ENCODE results near the gene TNFRSF18. TPM values are rescaled to one million over a fixed set of nuclear protein-coding genes. Genes with fewer than 3 reads are reported as not detected.

Gene TNFRSF18
- total and polyA plus RNA-seq, 9 donors = 1.8 to 7.4 (median 3.0) TPM

DNA sequence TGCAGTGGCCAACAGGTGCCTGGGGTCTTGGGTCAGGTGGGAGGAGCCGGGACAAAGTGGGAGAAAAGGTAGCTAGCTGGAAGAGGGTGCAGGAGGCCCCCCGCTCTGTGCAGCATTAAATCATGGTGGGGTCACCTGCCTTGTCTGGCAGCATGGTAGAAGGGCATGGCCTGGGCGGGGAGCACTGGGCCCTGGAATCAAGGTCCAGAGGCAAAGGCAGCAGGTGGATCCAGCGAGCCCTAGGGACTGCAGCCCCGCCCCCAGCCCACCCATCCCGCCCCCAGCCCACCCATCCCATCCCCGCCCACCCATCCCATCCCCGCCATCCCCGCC is 49.4 kb downstream of the TNFRSF18 start:
- Histone ChIP-seq H3K4me1 (ENCODE audit: control insufficient read depth, insufficient read depth, low read length) (peaks cover 22% of the 10 kb centered on the region), H3K9me3 (replicated peaks; ENCODE audit: control insufficient read depth, low read depth, low read length) (no peaks in the 10 kb centered on the region), H3K27me3 (ENCODE audit: control insufficient read depth, insufficient read depth, low read length) (peaks cover 9% of the 10 kb centered on the region), H3K36me3 (ENCODE audit: control insufficient read depth, insufficient read depth, low read length) (no peaks in the 10 kb centered on the region), H3K4me3 (ENCODE audit: low read length) (no peak overlapping the region), H3K27ac (ENCODE audit: low read length) (no peak overlapping the region)
- 89% methylated on average over 2 of the region's 9 CpGs for WGBS (ENCODE audit: insufficient coverage)
- DNase-seq = no peak

DNA sequence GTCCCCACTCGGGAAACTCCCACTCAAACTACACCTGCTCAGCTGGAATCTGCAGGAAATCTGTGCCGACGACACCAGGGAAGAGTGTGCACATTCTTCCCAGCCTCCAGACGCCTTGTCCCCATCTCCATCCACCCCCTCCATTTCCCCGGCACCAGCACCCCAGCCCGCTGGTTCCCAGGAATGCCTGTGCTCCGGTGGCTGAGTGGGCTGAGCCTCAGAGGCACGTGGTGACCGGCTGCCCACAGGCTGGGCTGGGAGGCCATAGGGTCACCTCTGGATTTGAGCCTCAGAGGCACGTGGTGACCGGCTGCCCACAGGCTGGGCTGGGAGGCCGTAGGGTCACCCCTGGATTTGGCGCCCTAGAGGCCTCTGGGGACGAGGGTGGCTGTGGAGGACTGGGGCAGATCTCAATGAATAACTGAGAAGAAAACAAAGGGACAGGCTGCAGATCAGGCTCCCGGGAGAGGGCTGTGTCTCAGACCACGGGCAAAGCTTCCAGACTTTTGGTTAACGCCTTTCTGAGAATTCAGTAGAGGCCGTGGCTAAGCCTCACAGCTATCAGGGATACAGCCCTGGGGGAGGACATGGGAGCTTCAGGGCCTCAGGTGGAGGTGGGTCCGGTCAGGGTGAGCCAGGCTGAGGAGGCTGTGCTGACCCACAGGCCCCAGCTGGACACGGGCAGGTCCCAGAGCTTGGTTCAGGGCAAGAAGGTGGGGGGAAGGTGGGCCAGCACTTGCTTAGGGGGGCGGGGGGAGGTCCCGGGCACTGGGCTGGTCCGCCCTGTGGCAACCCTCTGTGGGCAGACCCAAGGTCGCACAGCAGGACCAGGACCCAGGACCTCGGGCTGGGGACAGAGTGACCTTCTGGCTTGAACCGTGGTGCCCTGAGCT is 50.0 kb downstream of the TNFRSF18 start:
- Histone ChIP-seq H3K4me1 (ENCODE audit: control insufficient read depth, insufficient read depth, low read length) (peaks cover 22% of the 10 kb centered on the region), H3K27ac (ENCODE audit: low read length) (no peak overlapping the region), H3K9me3 (replicated peaks; ENCODE audit: control insufficient read depth, low read depth, low read length) (no peaks in the 10 kb centered on the region), H3K36me3 (ENCODE audit: control insufficient read depth, insufficient read depth, low read length) (no peaks in the 10 kb centered on the region), H3K4me3 (ENCODE audit: low read length) (no peak overlapping the region), H3K27me3 (ENCODE audit: control insufficient read depth, insufficient read depth, low read length) (peaks cover 3% of the 10 kb centered on the region)
- DNase-seq = no peak
- 78% methylated on average over 23 of the region's 26 CpGs for WGBS (ENCODE audit: insufficient coverage)

- 85% methylated on average over 9 of the region's 10 CpGs for WGBS (ENCODE audit: insufficient coverage)
Measured at GRCh38 chr1:1155258-1155657, 51.1 kb downstream of the TNFRSF18 start.

GRCh38 chr1:1153874-1154273 is 52.5 kb downstream of the TNFRSF18 start:
- H3K36me3 ChIP-seq (ENCODE audit: control insufficient read depth, insufficient read depth, low read length) = no peaks in the 10 kb centered on the region
- WGBS (ENCODE audit: insufficient coverage) = 0% methylated on average over 1 of the region's 4 CpGs
- H3K27ac ChIP-seq (ENCODE audit: low read length) = no peak overlapping the region
- H3K4me3 ChIP-seq (ENCODE audit: low read length) = no peak overlapping the region
- no peaks in the 10 kb centered on the region for H3K9me3 ChIP-seq (replicated peaks; ENCODE audit: control insufficient read depth, low read depth, low read length)
- no peak for DNase-seq
- no peaks in the 10 kb centered on the region for H3K27me3 ChIP-seq (ENCODE audit: control insufficient read depth, insufficient read depth, low read length)
- peaks cover 16% of the 10 kb centered on the region for H3K4me1 ChIP-seq (ENCODE audit: control insufficient read depth, insufficient read depth, low read length)

More at GRCh38 chr1:1155258-1155657, 51.1 kb downstream of the TNFRSF18 start:
- Histone ChIP-seq H3K4me3 (ENCODE audit: low read length) (no peak overlapping the region), H3K9me3 (replicated peaks; ENCODE audit: control insufficient read depth, low read depth, low read length) (no peaks in the 10 kb centered on the region), H3K27me3 (ENCODE audit: control insufficient read depth, insufficient read depth, low read length) (no peaks in the 10 kb centered on the region), H3K36me3 (ENCODE audit: control insufficient read depth, insufficient read depth, low read length) (no peaks in the 10 kb centered on the region), H3K27ac (ENCODE audit: low read length) (no peak overlapping the region), H3K4me1 (ENCODE audit: control insufficient read depth, insufficient read depth, low read length) (peaks cover 22% of the 10 kb centered on the region)
- no peak for DNase-seq

Other genes with a start within 250 kb of the TNFRSF18 start
- 41.8 TPM for gene NOC2L, start 247.3 kb downstream of the TNFRSF18 start, total RNA-seq
- gene NOC2L, start 247.3 kb downstream of the TNFRSF18 start, polyA plus RNA-seq (ENCODE audit: insufficient read depth in 1 of 8, insufficient read length in 8 of 8, low replicate concordance in 1 of 8) = 10 to 100 TPM; 39.8 to 49.9 (median 45.8) TPM
- gene KLHL17, start 246.0 kb downstream of the TNFRSF18 start, total RNA-seq = 3.9 TPM
- gene KLHL17, start 246.0 kb downstream of the TNFRSF18 start, polyA plus RNA-seq (ENCODE audit: insufficient read depth in 1 of 8, insufficient read length in 8 of 8, low replicate concordance in 1 of 8) = 1 to 10 TPM; 4.6 to 8.1 (median 6.2) TPM
- gene PLEKHN1, start 240.1 kb downstream of the TNFRSF18 start, total RNA-seq = not detected
- 1 to 10 TPM in 1 of 8 donors, under 1 TPM in 2, not detected in 5; 0.14 to 1.3 (median 0.53) TPM for gene PLEKHN1, start 240.1 kb downstream of the TNFRSF18 start, polyA plus RNA-seq (ENCODE audit: insufficient read depth in 1 of 8, insufficient read length in 8 of 8, low replicate concordance in 1 of 8)
- 3.1 TPM for gene PERM1, start 224.5 kb downstream of the TNFRSF18 start, total RNA-seq
- gene PERM1, start 224.5 kb downstream of the TNFRSF18 start, polyA plus RNA-seq (ENCODE audit: insufficient read depth in 1 of 8, insufficient read length in 8 of 8, low replicate concordance in 1 of 8) = 1 to 10 TPM in 7 of 8 donors, under 1 TPM in 1; 0.86 to 2.5 (median 1.8) TPM
- 39.4 TPM for gene HES4, start 206.5 kb downstream of the TNFRSF18 start, total RNA-seq
- gene HES4, start 206.5 kb downstream of the TNFRSF18 start, polyA plus RNA-seq (ENCODE audit: insufficient read depth in 1 of 8, insufficient read length in 8 of 8, low replicate concordance in 1 of 8) = 10 to 100 TPM; 14.4 to 31.3 (median 19.4) TPM
- gene ISG15, start 193.1 kb downstream of the TNFRSF18 start, total RNA-seq = 18.8 TPM
- 10 to 100 TPM in 5 of 8 donors, 1 to 10 TPM in 3; 8.2 to 14.3 (median 12.3) TPM for gene ISG15, start 193.1 kb downstream of the TNFRSF18 start, polyA plus RNA-seq (ENCODE audit: insufficient read depth in 1 of 8, insufficient read length in 8 of 8, low replicate concordance in 1 of 8)
- gene AGRN, start 186.5 kb downstream of the TNFRSF18 start, total RNA-seq = 16.0 TPM
- gene AGRN, start 186.5 kb downstream of the TNFRSF18 start, polyA plus RNA-seq (ENCODE audit: insufficient read depth in 1 of 8, insufficient read length in 8 of 8, low replicate concordance in 1 of 8) = 10 to 100 TPM; 35.9 to 92.0 (median 58.4) TPM
- 0.09 TPM for gene RNF223, start 132.3 kb downstream of the TNFRSF18 start, total RNA-seq
- gene RNF223, start 132.3 kb downstream of the TNFRSF18 start, polyA plus RNA-seq (ENCODE audit: insufficient read depth in 1 of 8, insufficient read length in 8 of 8, low replicate concordance in 1 of 8) = under 1 TPM in 6 of 8 donors, not detected in 2; 0.08 to 0.23 (median 0.09) TPM
- 4.5 TPM for gene C1orf159, start 90.5 kb downstream of the TNFRSF18 start, total RNA-seq
- 1 to 10 TPM; 4.5 to 8.4 (median 6.7) TPM for gene C1orf159, start 90.5 kb downstream of the TNFRSF18 start, polyA plus RNA-seq (ENCODE audit: insufficient read depth in 1 of 8, insufficient read length in 8 of 8, low replicate concordance in 1 of 8)
- gene TTLL10, start 32.7 kb downstream of the TNFRSF18 start, total RNA-seq = 0.09 TPM
- under 1 TPM in 7 of 8 donors, not detected in 1; 0.11 to 0.59 (median 0.37) TPM for gene TTLL10, start 32.7 kb downstream of the TNFRSF18 start, polyA plus RNA-seq (ENCODE audit: insufficient read depth in 1 of 8, insufficient read length in 8 of 8, low replicate concordance in 1 of 8)
- 3.2 TPM for gene TNFRSF4, start 7.6 kb upstream of the TNFRSF18 start, total RNA-seq
- 1 to 10 TPM; 1.5 to 3.3 (median 2.0) TPM for gene TNFRSF4, start 7.6 kb upstream of the TNFRSF18 start, polyA plus RNA-seq (ENCODE audit: insufficient read depth in 1 of 8, insufficient read length in 8 of 8, low replicate concordance in 1 of 8)
- 57.2 TPM for gene SDF4, start 25.4 kb upstream of the TNFRSF18 start, total RNA-seq
- gene SDF4, start 25.4 kb upstream of the TNFRSF18 start, polyA plus RNA-seq (ENCODE audit: insufficient read depth in 1 of 8, insufficient read length in 8 of 8, low replicate concordance in 1 of 8) = 100 to 1,000 TPM in 4 of 8 donors, 10 to 100 TPM in 4; 87.5 to 117 (median 99.6) TPM
- 19.2 TPM for gene B3GALT6, start 25.6 kb upstream of the TNFRSF18 start, total RNA-seq
- 10 to 100 TPM; 19.0 to 22.8 (median 21.4) TPM for gene B3GALT6, start 25.6 kb upstream of the TNFRSF18 start, polyA plus RNA-seq (ENCODE audit: insufficient read depth in 1 of 8, insufficient read length in 8 of 8, low replicate concordance in 1 of 8)
- 8.2 TPM for gene C1QTNF12, start 40.1 kb upstream of the TNFRSF18 start, total RNA-seq
- 1 to 10 TPM; 1.9 to 8.7 (median 4.5) TPM for gene C1QTNF12, start 40.1 kb upstream of the TNFRSF18 start, polyA plus RNA-seq (ENCODE audit: insufficient read depth in 1 of 8, insufficient read length in 8 of 8, low replicate concordance in 1 of 8)
- 29.6 TPM for gene UBE2J2, start 67.3 kb upstream of the TNFRSF18 start, total RNA-seq
- 10 to 100 TPM; 36.0 to 48.3 (median 41.5) TPM for gene UBE2J2, start 67.3 kb upstream of the TNFRSF18 start, polyA plus RNA-seq (ENCODE audit: insufficient read depth in 1 of 8, insufficient read length in 8 of 8, low replicate concordance in 1 of 8)
- 2.9 TPM for gene SCNN1D, start 73.8 kb upstream of the TNFRSF18 start, total RNA-seq
- 1 to 10 TPM; 2.9 to 8.5 (median 4.8) TPM for gene SCNN1D, start 73.8 kb upstream of the TNFRSF18 start, polyA plus RNA-seq (ENCODE audit: insufficient read depth in 1 of 8, insufficient read length in 8 of 8, low replicate concordance in 1 of 8)
- gene ACAP3, start 101.3 kb upstream of the TNFRSF18 start, total RNA-seq = 29.0 TPM
- gene ACAP3, start 101.3 kb upstream of the TNFRSF18 start, polyA plus RNA-seq (ENCODE audit: insufficient read depth in 1 of 8, insufficient read length in 8 of 8, low replicate concordance in 1 of 8) = 10 to 100 TPM; 28.2 to 63.5 (median 52.3) TPM
- gene PUSL1, start 102.0 kb upstream of the TNFRSF18 start, total RNA-seq = 7.8 TPM
- 1 to 10 TPM; 6.1 to 8.6 (median 7.2) TPM for gene PUSL1, start 102.0 kb upstream of the TNFRSF18 start, polyA plus RNA-seq (ENCODE audit: insufficient read depth in 1 of 8, insufficient read length in 8 of 8, low replicate concordance in 1 of 8)
- 55.9 TPM for gene INTS11, start 118.1 kb upstream of the TNFRSF18 start, total RNA-seq
- gene INTS11, start 118.1 kb upstream of the TNFRSF18 start, polyA plus RNA-seq (ENCODE audit: insufficient read depth in 1 of 8, insufficient read length in 8 of 8, low replicate concordance in 1 of 8) = 100 to 1,000 TPM in 1 of 8 donors, 10 to 100 TPM in 7; 69.3 to 100 (median 86.6) TPM
- 12.5 TPM for gene CPTP, start 118.2 kb upstream of the TNFRSF18 start, total RNA-seq
- 10 to 100 TPM; 14.7 to 19.6 (median 17.8) TPM for gene CPTP, start 118.2 kb upstream of the TNFRSF18 start, polyA plus RNA-seq (ENCODE audit: insufficient read depth in 1 of 8, insufficient read length in 8 of 8, low replicate concordance in 1 of 8)
- 2.4 TPM for gene TAS1R3, start 124.7 kb upstream of the TNFRSF18 start, total RNA-seq
- gene TAS1R3, start 124.7 kb upstream of the TNFRSF18 start, polyA plus RNA-seq (ENCODE audit: insufficient read depth in 1 of 8, insufficient read length in 8 of 8, low replicate concordance in 1 of 8) = 1 to 10 TPM in 7 of 8 donors, under 1 TPM in 1; 0.96 to 3.8 (median 2.4) TPM
- gene DVL1, start 142.8 kb upstream of the TNFRSF18 start, total RNA-seq = 45.8 TPM
- 10 to 100 TPM; 38.2 to 50.5 (median 46.7) TPM for gene DVL1, start 142.8 kb upstream of the TNFRSF18 start, polyA plus RNA-seq (ENCODE audit: insufficient read depth in 1 of 8, insufficient read length in 8 of 8, low replicate concordance in 1 of 8)
- 87.9 TPM for gene MXRA8, start 152.0 kb upstream of the TNFRSF18 start, total RNA-seq
- 100 to 1,000 TPM in 1 of 8 donors, 10 to 100 TPM in 7; 56.2 to 113 (median 83.5) TPM for gene MXRA8, start 152.0 kb upstream of the TNFRSF18 start, polyA plus RNA-seq (ENCODE audit: insufficient read depth in 1 of 8, insufficient read length in 8 of 8, low replicate concordance in 1 of 8)
- gene AURKAIP1, start 168.6 kb upstream of the TNFRSF18 start, total RNA-seq = 74.8 TPM
- gene AURKAIP1, start 168.6 kb upstream of the TNFRSF18 start, polyA plus RNA-seq (ENCODE audit: insufficient read depth in 1 of 8, insufficient read length in 8 of 8, low replicate concordance in 1 of 8) = 10 to 100 TPM; 66.7 to 93.6 (median 74.7) TPM
- 124 TPM for gene CCNL2, start 192.7 kb upstream of the TNFRSF18 start, total RNA-seq
- gene CCNL2, start 192.7 kb upstream of the TNFRSF18 start, polyA plus RNA-seq (ENCODE audit: insufficient read depth in 1 of 8, insufficient read length in 8 of 8, low replicate concordance in 1 of 8) = 100 to 1,000 TPM; 101 to 205 (median 156) TPM
- gene MRPL20, start 200.7 kb upstream of the TNFRSF18 start, total RNA-seq = 99.3 TPM
- gene MRPL20, start 200.7 kb upstream of the TNFRSF18 start, polyA plus RNA-seq (ENCODE audit: insufficient read depth in 1 of 8, insufficient read length in 8 of 8, low replicate concordance in 1 of 8) = 100 to 1,000 TPM in 5 of 8 donors, 10 to 100 TPM in 3; 97.9 to 121 (median 105) TPM
- 13.9 TPM for gene ANKRD65, start 214.7 kb upstream of the TNFRSF18 start, total RNA-seq
- 10 to 100 TPM; 10.6 to 24.1 (median 16.8) TPM for gene ANKRD65, start 214.7 kb upstream of the TNFRSF18 start, polyA plus RNA-seq (ENCODE audit: insufficient read depth in 1 of 8, insufficient read length in 8 of 8, low replicate concordance in 1 of 8)
- 32.9 TPM for gene VWA1, start 229.1 kb upstream of the TNFRSF18 start, total RNA-seq
- gene VWA1, start 229.1 kb upstream of the TNFRSF18 start, polyA plus RNA-seq (ENCODE audit: insufficient read depth in 1 of 8, insufficient read length in 8 of 8, low replicate concordance in 1 of 8) = 10 to 100 TPM; 58.5 to 99.5 (median 68.3) TPM
- gene ATAD3C, start 243.1 kb upstream of the TNFRSF18 start, total RNA-seq = 0.22 TPM
- gene ATAD3C, start 243.1 kb upstream of the TNFRSF18 start, polyA plus RNA-seq (ENCODE audit: insufficient read depth in 1 of 8, insufficient read length in 8 of 8, low replicate concordance in 1 of 8) = 1 to 10 TPM in 3 of 8 donors, under 1 TPM in 5; 0.28 to 1.2 (median 0.49) TPM